ENCODE measurements around the gene ZC2HC1C. TPM values are rescaled to one million over a fixed set of nuclear protein-coding genes. Genes with fewer than 3 reads are reported as not detected.
A peak's percentile ranks its signal among the peaks of the same experiment; 100 is the strongest.

The ZC2HC1C gene
- polyA plus RNA-seq (2013) = 1.6 TPM

GRCh38 chr14:75069121-75069810 is at the start of gene ZC2HC1C:
ZC2HC1C (plus strand) TSS chr14:75069641; CDS start chr14:75070574, 933 bp downstream.
- no peaks in the 10 kb centered on the region for H3K36me3 ChIP-seq (ENCODE audit: control insufficient read depth in 4 of 4, insufficient read depth in 4 of 4, low read length in 3 of 4)
- peak within 1 kb of the TSS; percentile 38 to 82 (median 56) for H3K4me3 ChIP-seq (ENCODE audit: control insufficient read depth in 1 of 7, extremely low read depth in 1 of 7, insufficient read depth in 4 of 7, low read depth in 2 of 7, low read length in 6 of 7)
- H3K4me1 ChIP-seq (ENCODE audit: control extremely low read depth in 1 of 4, control insufficient read depth in 4 of 4, insufficient read depth in 4 of 4, low read length in 3 of 4) = peaks cover 6 to 18% (median 15%) of the 10 kb centered on the region in 4 experiments
- WGBS (ENCODE audit: insufficient coverage) = 7% methylated on average over 48 of the region's 58 CpGs
- H3K27ac ChIP-seq (ENCODE audit: insufficient read depth in 1 of 2, low read depth in 1 of 2, low read length in 2 of 2, poor library complexity in 1 of 2, severe bottlenecking in 2 of 2) = peak within 1 kb of the TSS in 1 of 2 experiments; percentile 20
- no peaks in the 10 kb centered on the region for H3K9me3 ChIP-seq (ENCODE audit: control extremely low read depth in 1 of 5, control insufficient read depth in 4 of 5, insufficient read depth in 2 of 5, low read depth in 1 of 5, low read length in 4 of 5)
- POLR2A ChIA-PET = interaction anchor here (1.9 kb wide), 1 partner anchor 9 kb away, joined by 3 read pairs; no protein-coding TSS in a partner anchor
- H3K27me3 ChIP-seq (replicated peaks in 2 of 5; ENCODE audit: control insufficient read depth in 4 of 5, insufficient read depth in 5 of 5, low read length in 4 of 5) = no peaks in the 10 kb centered on the region
- CTCF ChIA-PET = interaction anchor here (0.8 to 2.1 kb wide), 2 partner anchors 24 to 208 kb away, joined by 3 to 6 read pairs; no protein-coding TSS in a partner anchor
- DNase-seq = peak; percentile 44 to 69 (median 54)

- peaks cover 0 to 9% (median 8%) of the 10 kb centered on the region in 4 experiments for H3K4me1 ChIP-seq (ENCODE audit: control extremely low read depth in 1 of 4, control insufficient read depth in 4 of 4, insufficient read depth in 4 of 4, low read length in 3 of 4)
- ChIA-PET CTCF (interaction anchor here (0.6 to 4.1 kb wide), 8 partner anchors 8 to 75 kb away, joined by 3 to 21 read pairs (median 4); partner anchors contain the start of gene ACYP1), POLR2A (no interaction called here)
- peak; percentile 22 to 44 (median 43) for DNase-seq
- H3K36me3 ChIP-seq (ENCODE audit: control insufficient read depth in 4 of 4, insufficient read depth in 4 of 4, low read length in 3 of 4) = peaks cover 7 to 66% (median 36%) of the 10 kb centered on the region in 4 experiments
- H3K27me3 ChIP-seq (replicated peaks in 2 of 5; ENCODE audit: control insufficient read depth in 4 of 5, insufficient read depth in 5 of 5, low read length in 4 of 5) = no peaks in the 10 kb centered on the region
- no peak overlapping the region for H3K4me3 ChIP-seq (ENCODE audit: control insufficient read depth in 1 of 7, extremely low read depth in 1 of 7, insufficient read depth in 4 of 7, low read depth in 2 of 7, low read length in 6 of 7)
- no peak overlapping the region for H3K27ac ChIP-seq (ENCODE audit: insufficient read depth in 1 of 2, low read depth in 1 of 2, low read length in 2 of 2, poor library complexity in 1 of 2, severe bottlenecking in 2 of 2)
- 88% methylated on average over 6 of the region's 8 CpGs for WGBS (ENCODE audit: insufficient coverage)
- H3K9me3 ChIP-seq (ENCODE audit: control extremely low read depth in 1 of 5, control insufficient read depth in 4 of 5, insufficient read depth in 2 of 5, low read depth in 1 of 5, low read length in 4 of 5) = no peaks in the 10 kb centered on the region
These were observed 46.8 kb upstream of the ZC2HC1C start for GRCh38 chr14:75022655-75023054.

GRCh38 chr14:75023108-75023507 is 46.3 kb upstream of the ZC2HC1C start:
- Histone ChIP-seq H3K4me3 (ENCODE audit: control insufficient read depth in 1 of 7, extremely low read depth in 1 of 7, insufficient read depth in 4 of 7, low read depth in 2 of 7, low read length in 6 of 7) (no peak overlapping the region), H3K27me3 (replicated peaks in 2 of 5; ENCODE audit: control insufficient read depth in 4 of 5, insufficient read depth in 5 of 5, low read length in 4 of 5) (no peaks in the 10 kb centered on the region), H3K27ac (ENCODE audit: insufficient read depth in 1 of 2, low read depth in 1 of 2, low read length in 2 of 2, poor library complexity in 1 of 2, severe bottlenecking in 2 of 2) (no peak overlapping the region), H3K9me3 (ENCODE audit: control extremely low read depth in 1 of 5, control insufficient read depth in 4 of 5, insufficient read depth in 2 of 5, low read depth in 1 of 5, low read length in 4 of 5) (no peaks in the 10 kb centered on the region), H3K4me1 (ENCODE audit: control extremely low read depth in 1 of 4, control insufficient read depth in 4 of 4, insufficient read depth in 4 of 4, low read length in 3 of 4) (peaks cover 0 to 9% (median 8%) of the 10 kb centered on the region in 4 experiments), H3K36me3 (ENCODE audit: control insufficient read depth in 4 of 4, insufficient read depth in 4 of 4, low read length in 3 of 4) (peaks cover 6 to 63% (median 34%) of the 10 kb centered on the region in 4 experiments)
- no peak for DNase-seq
- CTCF ChIA-PET = interaction anchor here (0.6 to 4.1 kb wide), 10 partner anchors 9 to 75 kb away, joined by 3 to 21 read pairs (median 4); partner anchors contain the start of gene ACYP1
- 83% methylated on average over 1 of the region's 1 CpG for WGBS (ENCODE audit: insufficient coverage)
- POLR2A ChIA-PET = no interaction called here

GRCh38 chr14:75025082-75025481 is 44.4 kb upstream of the ZC2HC1C start:
- Histone ChIP-seq H3K4me1 (ENCODE audit: control extremely low read depth in 1 of 4, control insufficient read depth in 4 of 4, insufficient read depth in 4 of 4, low read length in 3 of 4) (peaks cover 0 to 9% (median 8%) of the 10 kb centered on the region in 4 experiments), H3K9me3 (ENCODE audit: control extremely low read depth in 1 of 5, control insufficient read depth in 4 of 5, insufficient read depth in 2 of 5, low read depth in 1 of 5, low read length in 4 of 5) (no peaks in the 10 kb centered on the region), H3K27me3 (replicated peaks in 2 of 5; ENCODE audit: control insufficient read depth in 4 of 5, insufficient read depth in 5 of 5, low read length in 4 of 5) (no peaks in the 10 kb centered on the region), H3K27ac (ENCODE audit: insufficient read depth in 1 of 2, low read depth in 1 of 2, low read length in 2 of 2, poor library complexity in 1 of 2, severe bottlenecking in 2 of 2) (peak overlapping the region in 1 of 2 experiments; percentile 30), H3K36me3 (ENCODE audit: control insufficient read depth in 4 of 4, insufficient read depth in 4 of 4, low read length in 3 of 4) (peaks cover 4 to 56% (median 23%) of the 10 kb centered on the region in 4 experiments), H3K4me3 (ENCODE audit: control insufficient read depth in 1 of 7, extremely low read depth in 1 of 7, insufficient read depth in 4 of 7, low read depth in 2 of 7, low read length in 6 of 7) (peak overlapping the region in 1 of 7 experiments; percentile 10)
- 14% methylated on average over 4 of the region's 4 CpGs for WGBS (ENCODE audit: insufficient coverage)
- CTCF ChIA-PET = interaction anchor here (0.8 to 4.1 kb wide), 9 partner anchors 9 to 164 kb away, joined by 3 to 21 read pairs (median 4); no protein-coding TSS in a partner anchor
- POLR2A ChIA-PET = interaction anchor here (0.7 kb wide), 1 partner anchor 434 kb away, joined by 3 read pairs; no protein-coding TSS in a partner anchor
- DNase-seq = peak; percentile 39 to 53 (median 40)

- peaks cover 0 to 9% (median 8%) of the 10 kb centered on the region in 4 experiments for H3K4me1 ChIP-seq (ENCODE audit: control extremely low read depth in 1 of 4, control insufficient read depth in 4 of 4, insufficient read depth in 4 of 4, low read length in 3 of 4)
- peaks cover 6 to 58% (median 22%) of the 10 kb centered on the region in 4 experiments for H3K36me3 ChIP-seq (ENCODE audit: control insufficient read depth in 4 of 4, insufficient read depth in 4 of 4, low read length in 3 of 4)
- no peaks in the 10 kb centered on the region for H3K27me3 ChIP-seq (replicated peaks in 2 of 5; ENCODE audit: control insufficient read depth in 4 of 5, insufficient read depth in 5 of 5, low read length in 4 of 5)
- peak overlapping the region in 1 of 2 experiments; percentile 30 for H3K27ac ChIP-seq (ENCODE audit: insufficient read depth in 1 of 2, low read depth in 1 of 2, low read length in 2 of 2, poor library complexity in 1 of 2, severe bottlenecking in 2 of 2)
- no peaks in the 10 kb centered on the region for H3K9me3 ChIP-seq (ENCODE audit: control extremely low read depth in 1 of 5, control insufficient read depth in 4 of 5, insufficient read depth in 2 of 5, low read depth in 1 of 5, low read length in 4 of 5)
- CTCF ChIA-PET = interaction anchor here (0.9 to 4.1 kb wide), 3 partner anchors 23 to 79 kb away, joined by 3 to 21 read pairs (median 3); partner anchors contain the start of gene EIF2B2
- WGBS (ENCODE audit: insufficient coverage) = 100% methylated on average over 2 of the region's 2 CpGs
- POLR2A ChIA-PET = no interaction called here
- no peak for DNase-seq
- no peak overlapping the region for H3K4me3 ChIP-seq (ENCODE audit: control insufficient read depth in 1 of 7, extremely low read depth in 1 of 7, insufficient read depth in 4 of 7, low read depth in 2 of 7, low read length in 6 of 7)
These were observed 43.6 kb upstream of the ZC2HC1C start for GRCh38 chr14:75025876-75026275.

- no peaks in the 10 kb centered on the region for H3K27me3 ChIP-seq (replicated peaks in 2 of 5; ENCODE audit: control insufficient read depth in 4 of 5, insufficient read depth in 5 of 5, low read length in 4 of 5)
- H3K4me1 ChIP-seq (ENCODE audit: control extremely low read depth in 1 of 4, control insufficient read depth in 4 of 4, insufficient read depth in 4 of 4, low read length in 3 of 4) = peaks cover 0 to 4% (median 3%) of the 10 kb centered on the region in 4 experiments
- no peaks in the 10 kb centered on the region for H3K9me3 ChIP-seq (ENCODE audit: control extremely low read depth in 1 of 5, control insufficient read depth in 4 of 5, insufficient read depth in 2 of 5, low read depth in 1 of 5, low read length in 4 of 5)
- H3K36me3 ChIP-seq (ENCODE audit: control insufficient read depth in 4 of 4, insufficient read depth in 4 of 4, low read length in 3 of 4) = peaks cover 14 to 67% (median 20%) of the 10 kb centered on the region in 4 experiments
- ChIA-PET CTCF (interaction anchor here (1.5 kb wide), 1 partner anchor 12 kb away, joined by 3 read pairs; no protein-coding TSS in a partner anchor), POLR2A (no interaction called here)
- no CpG with 5 or more reads among the region's 1 CpG for WGBS (ENCODE audit: insufficient coverage)
- H3K27ac ChIP-seq (ENCODE audit: insufficient read depth in 1 of 2, low read depth in 1 of 2, low read length in 2 of 2, poor library complexity in 1 of 2, severe bottlenecking in 2 of 2) = no peak overlapping the region
- DNase-seq = no peak
- no peak overlapping the region for H3K4me3 ChIP-seq (ENCODE audit: control insufficient read depth in 1 of 7, extremely low read depth in 1 of 7, insufficient read depth in 4 of 7, low read depth in 2 of 7, low read length in 6 of 7)
These were observed 39.3 kb upstream of the ZC2HC1C start for GRCh38 chr14:75030147-75030546.

Data from common myeloid progenitor, CD34-positive (primary cell).